ENCODE data around the gene DLG2. TPM values are rescaled to one million over a fixed set of nuclear protein-coding genes. Genes with fewer than 3 reads are reported as not detected.

The DLG2 gene
- total and polyA plus RNA-seq, 2 of the 4 experiments (the other 2 are of a cell fraction): 0.31 to 0.36 TPM

- Histone ChIP-seq H3K27ac (ENCODE audit: insufficient read depth, low read length) (no peak overlapping the region), H3K36me3 (ENCODE audit: control insufficient read depth, insufficient read depth, low read length) (no peaks in the 10 kb centered on the region), H3K9ac (ENCODE audit: low read depth, low read length) (no peak overlapping the region), H3K27me3 (ENCODE audit: control insufficient read depth, insufficient read depth, low read length) (no peaks in the 10 kb centered on the region), H3K4me3 (ENCODE audit: insufficient read depth, low read depth, low read length) (no peak overlapping the region), H3K14ac (replicated peaks; ENCODE audit: low read depth, low read length) (no peak overlapping the region), H2BK120ac (ENCODE audit: low read depth, low read length) (no peak overlapping the region), H4K8ac (ENCODE audit: low read depth in 2 of 2, low read length in 2 of 2) (no peak overlapping the region), H3K18ac (ENCODE audit: low read depth, low read length) (no peak overlapping the region), H2AFZ (replicated peaks; ENCODE audit: low read length, poor library complexity) (no peak overlapping the region), H3K9me1 (ENCODE audit: insufficient read depth, low read length) (no peaks in the 10 kb centered on the region), H4K91ac (ENCODE audit: insufficient read depth, low read depth, low read length) (no peak overlapping the region), H3K56ac (ENCODE audit: extremely low read depth, insufficient read depth, low read length) (no peak overlapping the region), H2AK5ac (ENCODE audit: low read depth, low read length) (no peak overlapping the region), H3K9me3 (ENCODE audit: control insufficient read depth, insufficient read depth, low read length) (no peaks in the 10 kb centered on the region), H2BK5ac (ENCODE audit: low read depth, low read length, poor library complexity, severe bottlenecking) (no peak overlapping the region), H2AK9ac (replicated peaks; ENCODE audit: low read depth, low read length, poor library complexity) (no peak overlapping the region), H2BK20ac (ENCODE audit: low read depth, low read length) (no peak overlapping the region), H3K4me1 (ENCODE audit: control insufficient read depth, insufficient read depth, low read length) (no peaks in the 10 kb centered on the region), H3K4ac (ENCODE audit: low read depth, low read length) (no peak overlapping the region), H3K23ac (ENCODE audit: low read depth, low read length) (no peak overlapping the region), H4K5ac (ENCODE audit: low read depth, low read length) (no peak overlapping the region), H3K79me1 (ENCODE audit: low read depth in 1 of 2, low read length in 2 of 2) (no peaks in the 10 kb centered on the region), H2BK15ac (ENCODE audit: low read depth, low read length) (no peak overlapping the region), H3K4me2 (ENCODE audit: low read depth, low read length) (no peak overlapping the region), H4K20me1 (ENCODE audit: insufficient read depth, low read length) (no peaks in the 10 kb centered on the region)
- intact Hi-C loops (cut with micrococcal nuclease) (no loop called here), in situ Hi-C loops (cut with MboI; ENCODE audit: low sequenced_read_pairs) (no loop called here), dilution Hi-C loops (cut with HindIII; ENCODE audit: low sequenced_read_pairs, unreplicated experiment) (no loop called here)
- DNase-seq: no peak
- no CpG with 5 or more reads among the region's 2 CpGs for WGBS, 2 experiments (ENCODE audit: extremely low coverage in 2 of 2, insufficient read length in 1 of 2)
- CTCF ChIA-PET: interaction anchor here (1.1 kb wide), 1 partner anchor 10 kb away, joined by 3 read pairs; no protein-coding TSS in a partner anchor
- TF ChIP-seq RFX5 (IDR thresholded peaks at IDR 0.05; ENCODE audit: low read depth, low read length): no peak
- TF ChIP-seq FOS (IDR thresholded peaks at IDR 0.05; ENCODE audit: low read depth, low read length): no peak
- no peak for TF ChIP-seq CTCF (conservative IDR thresholded peaks at IDR 0.05; ENCODE audit: low read depth, low read length)
- TF ChIP-seq MAZ (IDR thresholded peaks at IDR 0.05; ENCODE audit: borderline replicate concordance, low read depth, low read length): no peak
- no peak for TF ChIP-seq CEBPB (IDR thresholded peaks at IDR 0.05; ENCODE audit: low read depth, low read length)
- TF ChIP-seq MAFK (IDR thresholded peaks at IDR 0.05; ENCODE audit: low read depth, low read length): no peak
- no peak for TF ChIP-seq USF2 (IDR thresholded peaks at IDR 0.05; ENCODE audit: low read depth, low read length)
- TF ChIP-seq MXI1 (IDR thresholded peaks at IDR 0.05; ENCODE audit: borderline replicate concordance, low read depth, low read length): no peak
- no peak for TF ChIP-seq CHD1 (IDR thresholded peaks at IDR 0.05; ENCODE audit: low read depth, low read length)
- no peak for TF ChIP-seq BHLHE40 (IDR thresholded peaks at IDR 0.05; ENCODE audit: low read depth, low read length)
- no peak for TF ChIP-seq SMC3 (IDR thresholded peaks at IDR 0.05; ENCODE audit: low read depth, low read length)
- ATAC-seq (ENCODE audit: low read depth): no peak
- no TSS peak for BruUV-seq (replicated peaks)
- POLR2A ChIA-PET (ENCODE audit: unreplicated experiment): no interaction called here
These were observed 462.4 kb downstream of the DLG2 start for GRCh38 chr11:85164743-85165142.

Measured in IMR-90 (cell line).